Right cardiac atrium (tissue), 5 donors: ENCODE data around the gene CCR7. TPM values are rescaled to one million over a fixed set of nuclear protein-coding genes. Genes with fewer than 3 reads are reported as not detected.
"Not testable (repeated sequence)": the region's sequence is repeated elsewhere in the genome, so short reads cannot be mapped to it uniquely, and the experiment has no call there.

Experiments
- ATAC-seq, 2 donors: fragments of 200-7000 bp; cut with Tn5 transposase; one replicate each; pipeline versions ENCODE4 v1.8.0 to v1.9.1; 2020; ENCODE audit warnings: moderate library complexity in 2 of 2, mild to moderate bottlenecking in 1 of 2
- DNase-seq, 3 donors: peaks; one replicate each; pipeline ENCODE4 v3.0.0-alpha.2; 2020
- H3K27ac ChIP-seq: one replicate; pipeline ENCODE4 v1.5.1; 2013; ENCODE audit warnings: mild to moderate bottlenecking, low read length, control low read depth, moderate library complexity
- H3K27me3 ChIP-seq: one replicate; pipeline ENCODE4 v1.6.1; 2013; ENCODE audit not compliant: control insufficient read depth, insufficient read depth
- H3K4me1 ChIP-seq: one replicate; pipeline ENCODE4 v1.6.1; 2013; ENCODE audit warnings: low read length; ENCODE audit not compliant: control insufficient read depth, insufficient read depth
- H3K4me3 ChIP-seq: one replicate; pipeline ENCODE4 v1.5.1; 2013; ENCODE audit warnings: low read length, control low read depth
- H3K9me3 ChIP-seq: one replicate; pipeline ENCODE4 v1.6.1; 2013; ENCODE audit warnings: low read length; ENCODE audit not compliant: control insufficient read depth
- WGBS: extraction: QIAGEN DNeasy Blood & Tissue Kit; methylation state at CpG from one replicate; pipeline ENCODE4 v1.1.7; 2013; 5-methylcytosine and 5-hydroxymethylcytosine counted together
- intact Hi-C, 4 donors: fragments of 100-400 bp; cut with DNase I; formaldehyde crosslinking; loops; one replicate each; pipeline versions ENCODE4 v1.11.0 to v1.14.0; 2022 to 2023
- polyA plus RNA-seq: library from polyadenylated mRNA; stranded (reverse); fragments of 200-250 nt; gene quantifications from one replicate; pipeline ENCODE4 v1.2.3, GENCODE V29; 2013
- total RNA-seq, 4 donors: library from RNA; stranded (reverse); fragmentation: NEBNext Ultra II Directional; extraction: Animal tissue kit (Norgen Biotek cat#: 25700); gene quantifications; one replicate each; pipeline ENCODE4 v1.2.1, GENCODE V29; 2021
- donor health status: healthy with polysubstance abuse.
- donor health status: DM: no; HTN: yes; CAD: no.
- donor health status: DM: no; HTN: no; CAD: no.
- donor health status: DM: no; HTN: yes; CAD: no; lungs with severe emphysema.
- donor health status: DM: yes; HTN: yes; CAD: no.

Gene CCR7
- total and polyA plus RNA-seq, 5 donors = 0.11 to 0.20 (median 0.19) TPM; not detected in 2

- 91% methylated on average over 3 of the region's 3 CpGs for WGBS
- ATAC-seq = no peak
- intact Hi-C loops = no loop called here
- H3K27ac ChIP-seq = no peak overlapping the region
- H3K4me1 ChIP-seq = peaks cover 2% of the 10 kb centered on the region
- no peak overlapping the region for H3K4me3 ChIP-seq
- no peaks in the 10 kb centered on the region for H3K27me3 ChIP-seq
- no peak for DNase-seq
- no peaks in the 10 kb centered on the region for H3K9me3 ChIP-seq
Observed at GRCh38 chr17:40590742-40591141, 25.5 kb upstream of the CCR7 start.

- no peak for ATAC-seq
- WGBS = 78% methylated on average over 2 of the region's 2 CpGs
- Histone ChIP-seq H3K9me3 (no peaks in the 10 kb centered on the region), H3K4me3 (no peak overlapping the region), H3K27me3 (no peaks in the 10 kb centered on the region), H3K4me1 (peaks cover 2% of the 10 kb centered on the region), H3K27ac (no peak overlapping the region)
- DNase-seq = no peak
- intact Hi-C loops = no loop called here
Observed at GRCh38 chr17:40588552-40588951, 23.3 kb upstream of the CCR7 start.

GRCh38 chr17:40586264-40586663 is 21.0 kb upstream of the CCR7 start:
- intact Hi-C loops, H3K27me3 ChIP-seq, ATAC-seq, H3K4me3 ChIP-seq, H3K9me3 ChIP-seq, H3K4me1 ChIP-seq, DNase-seq, H3K27ac ChIP-seq: not testable (repeated sequence)
- 72% methylated on average over 3 of the region's 3 CpGs for WGBS

GRCh38 chr17:40584950-40585349 is 19.7 kb upstream of the CCR7 start:
- H3K4me3 ChIP-seq, intact Hi-C loops, ATAC-seq, H3K27ac ChIP-seq, H3K9me3 ChIP-seq, H3K4me1 ChIP-seq, H3K27me3 ChIP-seq, DNase-seq: not testable (repeated sequence)
- 77% methylated on average over 2 of the region's 2 CpGs for WGBS

- H3K9me3 ChIP-seq = no peaks in the 10 kb centered on the region
- no peaks in the 10 kb centered on the region for H3K27me3 ChIP-seq
- H3K4me1 ChIP-seq = peaks cover 2% of the 10 kb centered on the region
- intact Hi-C loops = no loop called here
- 32% methylated on average over 11 of the region's 11 CpGs for WGBS
- H3K27ac ChIP-seq = peak overlapping the region; percentile 55
- H3K4me3 ChIP-seq = no peak overlapping the region
- ATAC-seq (peak; percentile 83 to 91), DNase-seq (peak; percentile 53 to 82 (median 80))
Observed at GRCh38 chr17:40582328-40582901, 17.1 kb upstream of the CCR7 start.

- DNase-seq = no peak
- H3K4me3 ChIP-seq = no peak overlapping the region
- peaks cover 2% of the 10 kb centered on the region for H3K4me1 ChIP-seq
- intact Hi-C loops = no loop called here
- H3K27ac ChIP-seq = no peak overlapping the region
- H3K27me3 ChIP-seq = no peaks in the 10 kb centered on the region
- no peak for ATAC-seq
- H3K9me3 ChIP-seq = no peaks in the 10 kb centered on the region
Observed at GRCh38 chr17:40580140-40580539, 14.9 kb upstream of the CCR7 start.

GRCh38 chr17:40579471-40579870 is 14.2 kb upstream of the CCR7 start:
- H3K4me3 ChIP-seq = no peak overlapping the region
- ATAC-seq (no peak), DNase-seq (no peak)
- intact Hi-C loops = no loop called here
- H3K27ac ChIP-seq = no peak overlapping the region
- WGBS = 91% methylated on average over 3 of the region's 3 CpGs
- no peaks in the 10 kb centered on the region for H3K27me3 ChIP-seq
- H3K4me1 ChIP-seq = peaks cover 2% of the 10 kb centered on the region
- H3K9me3 ChIP-seq = no peaks in the 10 kb centered on the region

GRCh38 chr17:40577611-40578065 is 12.4 kb upstream of the CCR7 start:
- intact Hi-C loops = no loop called here
- 81% methylated on average over 5 of the region's 5 CpGs for WGBS

GRCh38 chr17:40576113-40576740 is 11.0 kb upstream of the CCR7 start:
- DNase-seq (no peak), ATAC-seq (no peak)
- intact Hi-C loops = no loop called here
- Histone ChIP-seq H3K4me1 (peaks cover 2% of the 10 kb centered on the region), H3K27ac (no peak overlapping the region), H3K27me3 (no peaks in the 10 kb centered on the region), H3K4me3 (no peak overlapping the region), H3K9me3 (no peaks in the 10 kb centered on the region)
- 68% methylated on average over 5 of the region's 5 CpGs for WGBS

More at GRCh38 chr17:40577611-40578065, 12.4 kb upstream of the CCR7 start:
- peaks cover 2% of the 10 kb centered on the region for H3K4me1 ChIP-seq
- no peak overlapping the region for H3K27ac ChIP-seq
- ATAC-seq (no peak), DNase-seq (no peak)
- H3K9me3 ChIP-seq = no peaks in the 10 kb centered on the region
- H3K27me3 ChIP-seq = no peaks in the 10 kb centered on the region
- no peak overlapping the region for H3K4me3 ChIP-seq

- no peaks in the 10 kb centered on the region for H3K27me3 ChIP-seq
- H3K4me3 ChIP-seq = no peak overlapping the region
- intact Hi-C loops = no loop called here
- H3K27ac ChIP-seq = no peak overlapping the region
- DNase-seq (no peak), ATAC-seq (no peak)
- no peaks in the 10 kb centered on the region for H3K4me1 ChIP-seq
- H3K9me3 ChIP-seq = no peaks in the 10 kb centered on the region
Observed at GRCh38 chr17:40574292-40574691, 9.0 kb upstream of the CCR7 start.

GRCh38 chr17:40572245-40572993 is 7.1 kb upstream of the CCR7 start:
- H3K27me3 ChIP-seq, H3K4me3 ChIP-seq, H3K27ac ChIP-seq, H3K9me3 ChIP-seq, H3K4me1 ChIP-seq, ATAC-seq, DNase-seq, intact Hi-C loops: not testable (repeated sequence)
- 55% methylated on average over 3 of the region's 3 CpGs for WGBS
